CD4-positive, alpha-beta T cell (primary cell): Measurements from ENCODE around the gene NPIPA3. TPM values are rescaled to one million over a fixed set of nuclear protein-coding genes. Genes with fewer than 3 reads are reported as not detected.
"Not testable (repeated sequence)": the region's sequence is repeated elsewhere in the genome, so short reads cannot be mapped to it uniquely, and the experiment has no call there.

Source experiments
- ATAC-seq: fragments of 200-7000 bp; cut with Tn5 transposase; one replicate; pipeline ENCODE4 v1.10.0; 2022; ENCODE audit warnings: mild to moderate bottlenecking; ENCODE audit not compliant: poor library complexity
- CTCF ChIA-PET: fragments of 350-600 bp; sonication (Branson Sonifier 250); formaldehyde crosslinking; loops from one replicate; lab custom pipeline; 2021; ENCODE audit warnings: antibody characterized with exemption, inconsistent platforms; lab: Charles Lee
- POLR2A ChIA-PET: fragments of 350-600 bp; sonication (Branson Sonifier 250); formaldehyde crosslinking; loops from one replicate; lab custom pipeline; 2021; ENCODE audit warnings: antibody characterized with exemption, inconsistent platforms; lab: Charles Lee
- DNase-seq, 14 experiments: peaks; one replicate each; pipeline ENCODE4 v3.0.0-alpha.2; 2013 to 2020; ENCODE audit warnings: mixed read lengths in 2 of 14
- H3K27ac ChIP-seq, 2 donors: one replicate each; pipeline versions ENCODE4 v1.5.1 to v1.7.0; 2013; ENCODE audit warnings: low read length in 2 of 2, low read depth in 1 of 2, mild to moderate bottlenecking in 1 of 2
- H3K27me3 ChIP-seq, 2 experiments: 1 replicate in 1 of 2; 2 replicates in 1 of 2; pipeline versions ENCODE4 v1.6.1 to v1.7.0; 2013; ENCODE audit warnings: low read length in 2 of 2, control low read depth in 1 of 2, mild to moderate bottlenecking in 1 of 2, moderate library complexity in 1 of 2; ENCODE audit not compliant: insufficient read depth in 2 of 2, control insufficient read depth in 1 of 2
- H3K36me3 ChIP-seq: one replicate; pipeline ENCODE4 v1.6.1; 2013; ENCODE audit warnings: low read length, control low read depth; ENCODE audit not compliant: insufficient read depth
- H3K4me1 ChIP-seq: one replicate; pipeline ENCODE4 v1.6.1; 2013; ENCODE audit warnings: low read length, control low read depth; ENCODE audit not compliant: insufficient read depth
- H3K4me3 ChIP-seq: one replicate; pipeline ENCODE4 v1.5.1; 2013; ENCODE audit warnings: mild to moderate bottlenecking, low read length, moderate library complexity
- H3K9me3 ChIP-seq, 2 experiments: 1 replicate in 1 of 2; 2 replicates in 1 of 2; pipeline versions ENCODE4 v1.6.1 to v1.7.0; 2013; ENCODE audit warnings: low read length in 2 of 2, mild to moderate bottlenecking in 2 of 2, control low read depth in 1 of 2, moderate library complexity in 1 of 2; ENCODE audit not compliant: control insufficient read depth in 1 of 2, insufficient read depth in 1 of 2
- H3K27ac Mint-ChIP-seq: one replicate; pipeline ENCODE4 v1.8.0; 2020; ENCODE audit warnings: mixed read lengths
- H3K27me3 Mint-ChIP-seq: one replicate; pipeline ENCODE4 v1.8.0; 2021; ENCODE audit warnings: mixed read lengths
- H3K36me3 Mint-ChIP-seq: one replicate; pipeline ENCODE4 v1.8.0; 2021; ENCODE audit warnings: low read depth, mixed read lengths
- H3K4me1 Mint-ChIP-seq: one replicate; pipeline ENCODE4 v1.8.0; 2021; ENCODE audit warnings: low read depth, mixed read lengths
- H3K4me3 Mint-ChIP-seq: one replicate; pipeline ENCODE4 v1.8.0; 2020; ENCODE audit warnings: mild to moderate bottlenecking, mixed read lengths
- H3K9me3 Mint-ChIP-seq: one replicate; pipeline ENCODE4 v1.8.0; 2020; ENCODE audit warnings: mixed read lengths
- intact Hi-C, 2 experiments: fragments of 100-400 bp; cut with DNase I in 1 of 2; cut with micrococcal nuclease in 1 of 2; formaldehyde crosslinking; loops; one replicate each; pipeline versions ENCODE4 v1.15.1 to v1.9.0; 2023 to 2025; cut with DNase I, micrococcal nuclease
- polyA plus RNA-seq, 2 donors: library from polyadenylated mRNA; unstranded; fragments of 120-200 nt; gene quantifications; one replicate each; pipeline ENCODE4 v1.2.1, GENCODE V29; 2013
- total RNA-seq, 174 experiments: library from RNA in 2 of 174; stranded (reverse) in 2 of 174; gene quantifications; one replicate each; pipeline ENCODE4 v1.2.3 and lab custom pipeline; 2021 to 2026
- TF ChIP-seq, protein P1 (sequence below): fragments of 200-600 bp; IDR thresholded peaks from one replicate; pipeline ENCODE4 v1.8.0; 2022; ENCODE audit warnings: antibody characterized with exemption, mild to moderate bottlenecking

Gene NPIPA3
- total RNA-seq (1 to 10 TPM; 1.6 to 2.3 TPM), total RNA-seq (lab: John Stamatoyannopoulos, UW) (0 to 0.23 (median 0) reads per million in 172 experiments)
- 3.2 TPM for polyA plus RNA-seq (2013, experiment 1 of 2)
- polyA plus RNA-seq (2013, experiment 2 of 2) = 2.2 TPM

DNA sequence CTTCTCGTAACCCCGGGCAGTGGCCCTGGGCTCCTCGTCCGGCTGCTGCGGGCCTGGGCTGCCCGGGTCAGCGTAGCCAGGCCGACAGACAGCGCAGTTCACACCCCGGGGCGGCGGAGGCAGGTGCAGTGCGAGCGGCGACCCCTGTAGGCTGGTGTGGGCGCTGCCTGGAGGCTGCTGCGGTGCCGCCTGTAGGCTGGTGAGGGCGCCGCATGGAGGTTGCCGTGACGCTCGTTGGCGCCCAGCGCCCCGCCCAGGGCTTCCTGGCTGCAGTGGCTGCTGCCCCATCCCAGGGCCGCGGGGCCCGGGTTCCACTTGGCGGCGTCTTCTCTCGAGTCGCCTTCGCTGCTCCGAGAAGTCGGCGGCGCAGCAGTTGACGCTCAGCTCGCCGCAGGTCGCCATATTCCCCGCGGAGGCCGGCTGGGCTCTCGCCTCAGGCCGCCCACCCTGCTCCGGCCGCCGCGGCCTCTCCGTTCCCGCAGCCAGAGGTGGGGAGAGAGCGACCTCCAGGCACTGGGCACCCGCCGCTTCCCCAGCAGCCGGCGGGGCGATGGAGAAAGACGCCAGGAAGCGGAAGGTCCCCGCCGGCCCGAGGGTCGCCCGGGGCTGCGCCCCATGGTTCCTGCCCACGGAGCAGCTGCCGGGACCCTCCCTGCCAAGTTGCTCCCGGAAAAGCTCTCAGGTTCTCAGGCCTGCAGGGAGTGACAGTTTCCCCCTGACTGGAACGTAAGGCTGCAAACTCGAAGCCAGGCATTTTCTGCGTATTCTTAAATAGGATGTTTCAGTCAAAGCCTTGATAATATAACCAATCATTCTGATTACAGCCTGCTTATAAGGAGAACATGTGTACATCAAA is at the start of gene NPIPA3:
Gene NPIPA3 (plus strand): TSS at position 256 of the 856 bp plus-strand sequence. CDS start 5,533 bp downstream, outside the sequence.
- POLR2A ChIA-PET, CTCF ChIA-PET, H3K4me3 ChIP-seq, H3K9me3 Mint-ChIP-seq, intact Hi-C loops, H3K27ac ChIP-seq, DNase-seq, H3K4me1 Mint-ChIP-seq, H3K27me3 Mint-ChIP-seq, H3K36me3 ChIP-seq, H3K4me1 ChIP-seq, H3K27me3 ChIP-seq, H3K9me3 ChIP-seq, H3K36me3 Mint-ChIP-seq, H3K4me3 Mint-ChIP-seq, H3K27ac Mint-ChIP-seq: not testable (repeated sequence)
- ATAC-seq = peak; percentile 100

DNA sequence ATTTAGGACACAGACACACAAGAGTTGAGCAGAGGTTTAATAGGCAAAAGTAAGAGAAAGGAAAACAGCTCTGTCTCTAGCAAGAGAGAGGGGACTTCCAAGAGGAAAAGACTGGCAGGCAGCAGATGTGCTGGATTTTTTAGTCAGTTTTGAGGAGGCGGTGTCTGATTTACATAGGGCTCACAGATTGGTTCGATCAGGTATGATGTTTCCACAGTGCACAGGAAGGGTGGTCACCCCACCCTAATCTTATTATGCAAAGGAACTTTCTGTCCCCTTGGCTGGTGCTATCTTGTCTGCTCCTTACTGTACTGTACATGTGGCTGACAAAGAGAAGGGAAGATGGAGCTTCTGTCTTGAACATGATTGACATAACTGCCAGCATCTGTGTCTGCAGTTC is 45.1 kb upstream of the NPIPA3 start:
- TF ChIP-seq, protein P1, sequence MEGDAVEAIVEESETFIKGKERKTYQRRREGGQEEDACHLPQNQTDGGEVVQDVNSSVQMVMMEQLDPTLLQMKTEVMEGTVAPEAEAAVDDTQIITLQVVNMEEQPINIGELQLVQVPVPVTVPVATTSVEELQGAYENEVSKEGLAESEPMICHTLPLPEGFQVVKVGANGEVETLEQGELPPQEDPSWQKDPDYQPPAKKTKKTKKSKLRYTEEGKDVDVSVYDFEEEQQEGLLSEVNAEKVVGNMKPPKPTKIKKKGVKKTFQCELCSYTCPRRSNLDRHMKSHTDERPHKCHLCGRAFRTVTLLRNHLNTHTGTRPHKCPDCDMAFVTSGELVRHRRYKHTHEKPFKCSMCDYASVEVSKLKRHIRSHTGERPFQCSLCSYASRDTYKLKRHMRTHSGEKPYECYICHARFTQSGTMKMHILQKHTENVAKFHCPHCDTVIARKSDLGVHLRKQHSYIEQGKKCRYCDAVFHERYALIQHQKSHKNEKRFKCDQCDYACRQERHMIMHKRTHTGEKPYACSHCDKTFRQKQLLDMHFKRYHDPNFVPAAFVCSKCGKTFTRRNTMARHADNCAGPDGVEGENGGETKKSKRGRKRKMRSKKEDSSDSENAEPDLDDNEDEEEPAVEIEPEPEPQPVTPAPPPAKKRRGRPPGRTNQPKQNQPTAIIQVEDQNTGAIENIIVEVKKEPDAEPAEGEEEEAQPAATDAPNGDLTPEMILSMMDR = no peak
- Mint-ChIP-seq H3K9me3 (no peaks in the 10 kb centered on the region), H3K27me3 (no peaks in the 10 kb centered on the region), H3K36me3 (peaks cover 68% of the 10 kb centered on the region), H3K4me1 (no peaks in the 10 kb centered on the region), H3K27ac (no peak overlapping the region), H3K4me3 (no peak overlapping the region)
- H3K27ac ChIP-seq = no peak overlapping the region
- ChIA-PET POLR2A (no interaction called here), CTCF (no interaction called here)
- peaks cover 66% of the 10 kb centered on the region for H3K36me3 ChIP-seq
- H3K9me3 ChIP-seq = no peaks in the 10 kb centered on the region
- no peaks in the 10 kb centered on the region for H3K27me3 ChIP-seq
- ATAC-seq (no peak), DNase-seq (no peak)
- H3K4me1 ChIP-seq = peaks cover 3% of the 10 kb centered on the region
- intact Hi-C loops = no loop called here
- H3K4me3 ChIP-seq = no peak overlapping the region

- Histone ChIP-seq H3K9me3 (no peaks in the 10 kb centered on the region), H3K27me3 (no peaks in the 10 kb centered on the region), H3K27ac (no peak overlapping the region), H3K4me1 (no peaks in the 10 kb centered on the region), H3K36me3 (peaks cover 55% of the 10 kb centered on the region), H3K4me3 (no peak overlapping the region)
- ATAC-seq (no peak), DNase-seq (no peak)
- POLR2A ChIA-PET = no interaction called here
- TF ChIP-seq, protein P1 = no peak
- H3K27ac Mint-ChIP-seq = no peak overlapping the region
- peaks cover 3% of the 10 kb centered on the region for H3K4me1 Mint-ChIP-seq
- peaks cover 68% of the 10 kb centered on the region for H3K36me3 Mint-ChIP-seq
- no peaks in the 10 kb centered on the region for H3K27me3 Mint-ChIP-seq
- CTCF ChIA-PET = no interaction called here
- H3K9me3 Mint-ChIP-seq = no peaks in the 10 kb centered on the region
- no peak overlapping the region for H3K4me3 Mint-ChIP-seq
- intact Hi-C loops = no loop called here
Measured at GRCh38 chr16:14667347-14668266, 35.6 kb upstream of the NPIPA3 start.
